Natural killer cell (primary cell): ENCODE results near the gene ARGLU1. TPM values are rescaled to one million over a fixed set of nuclear protein-coding genes. Genes with fewer than 3 reads are reported as not detected.

Experiments
- ATAC-seq, 3 donors: fragments of 150-1000 bp in 2 of 3; fragments of 200-7000 bp in 1 of 3; cut with Tn5 transposase; 1 replicate in 1 of 3; 2 replicates in 2 of 3; pipeline ENCODE4 v1.10.0; 2021; ENCODE audit warnings: mild to moderate bottlenecking in 2 of 3, moderate library complexity in 2 of 3
- DNase-seq, 2 donors: peaks; one replicate each; pipeline versions ENCODE4 v3.0.0 to v3.0.0-alpha.2; 2013 to 2021; ENCODE audit warnings: mixed read lengths in 1 of 2
- H3K27ac ChIP-seq: one replicate; pipeline ENCODE4 v1.5.1; 2013; ENCODE audit warnings: mild to moderate bottlenecking, low read length
- H3K27me3 ChIP-seq: one replicate; pipeline ENCODE4 v1.6.1; 2013; ENCODE audit warnings: low read length; ENCODE audit not compliant: control insufficient read depth, insufficient read depth
- H3K36me3 ChIP-seq: one replicate; pipeline ENCODE4 v1.6.1; 2013; ENCODE audit warnings: low read length; ENCODE audit not compliant: control insufficient read depth, insufficient read depth
- H3K4me1 ChIP-seq: one replicate; pipeline ENCODE4 v1.6.1; 2013; ENCODE audit warnings: low read length; ENCODE audit not compliant: control insufficient read depth, insufficient read depth
- H3K4me3 ChIP-seq: one replicate; pipeline ENCODE4 v1.5.1; 2013; ENCODE audit warnings: low read length
- H3K9me3 ChIP-seq: one replicate; pipeline ENCODE4 v1.6.1; 2013; ENCODE audit warnings: low read length; ENCODE audit not compliant: control insufficient read depth, insufficient read depth
- H3K27ac Mint-ChIP-seq, 2 donors: one replicate each; pipeline ENCODE4 v1.8.0; 2022; ENCODE audit warnings: mild to moderate bottlenecking in 2 of 2, mixed read lengths in 2 of 2, moderate library complexity in 1 of 2
- H3K27me3 Mint-ChIP-seq, 2 donors: one replicate each; pipeline ENCODE4 v1.8.0; 2022; ENCODE audit warnings: low read depth in 2 of 2, mixed read lengths in 2 of 2
- H3K36me3 Mint-ChIP-seq: one replicate; pipeline ENCODE4 v1.8.0; 2022; ENCODE audit warnings: mixed read lengths
- H3K4me1 Mint-ChIP-seq, 2 donors: one replicate each; pipeline ENCODE4 v1.8.0; 2022; ENCODE audit warnings: mixed read lengths in 2 of 2
- H3K4me3 Mint-ChIP-seq: one replicate; pipeline ENCODE4 v1.8.0; 2022; ENCODE audit warnings: mild to moderate bottlenecking, moderate library complexity, mixed read lengths
- H3K9me3 Mint-ChIP-seq, 2 donors: one replicate each; pipeline ENCODE4 v1.8.0; 2022; ENCODE audit warnings: mixed read lengths in 2 of 2
- CTCF ChIP-seq: fragments of 200-600 bp; IDR thresholded peaks from one replicate; pipeline ENCODE4 v1.8.0; 2022; ENCODE audit warnings: antibody characterized with exemption
- WGBS: methylation state at CpG from one replicate; pipeline ENCODE4 v1.1.7; 2013; ENCODE audit warnings: missing lambda C conversion rate; ENCODE audit not compliant: insufficient coverage; 5-methylcytosine and 5-hydroxymethylcytosine counted together
- intact Hi-C: fragments of 100-400 bp; cut with micrococcal nuclease; formaldehyde crosslinking; loops from one replicate; pipeline ENCODE4 v1.14.2; 2022
- total RNA-seq, 4 donors: library from RNA; stranded (reverse); fragments of 120-200 nt in 1 of 4; gene quantifications; one replicate each; pipeline versions ENCODE4 v1.2.3 to v1.2.4, GENCODE V29; 2013 to 2022

The ARGLU1 gene
- 100 to 1,000 TPM; 158 to 179 (median 161) TPM for total RNA-seq
- 210 TPM for total RNA-seq (2013)

- peak within 1 kb of the TSS; percentile 99 for H3K27ac ChIP-seq
- peak; percentile 97 for DNase-seq
- ATAC-seq, result peak; percentile 77 to 95 (median 83)
- TF ChIP-seq CTCF, result no peak
- Mint-ChIP-seq H3K4me3 (peak within 1 kb of the TSS; percentile 97), H3K27ac (peak within 1 kb of the TSS; percentile 96 to 99), H3K4me1 (peaks cover 65 to 67% of the 10 kb centered on the region in 2 donors), H3K36me3 (no peaks in the 10 kb centered on the region), H3K27me3 (no peaks in the 10 kb centered on the region), H3K9me3 (no peaks in the 10 kb centered on the region)
- no peaks in the 10 kb centered on the region for H3K27me3 ChIP-seq
- peaks cover 20% of the 10 kb centered on the region for H3K4me1 ChIP-seq
- WGBS, result under 1% methylated on average over 108 of the region's 108 CpGs
- no peaks in the 10 kb centered on the region for H3K9me3 ChIP-seq
- intact Hi-C loops, result loop anchor here (2.0 to 5.0 kb wide), 2 partner anchors 17 to 1430 kb away; no protein-coding TSS in a partner anchor
- H3K4me3 ChIP-seq, result peak within 1 kb of the TSS; percentile 100
- no peaks in the 10 kb centered on the region for H3K36me3 ChIP-seq
Measured at GRCh38 chr13:106567474-106568298, at the start of gene ARGLU1. TSS of gene ARGLU1 (minus strand) at chr13:106568137. CDS start at chr13:106567919, 218 bp downstream.

GRCh38 chr13:106617561-106617960 is 49.6 kb upstream of the ARGLU1 start:
- H3K27ac Mint-ChIP-seq, result no peak overlapping the region
- H3K9me3 Mint-ChIP-seq, result no peaks in the 10 kb centered on the region
- WGBS, result 91% methylated on average over 3 of the region's 3 CpGs
- no peak for ATAC-seq
- H3K27me3 Mint-ChIP-seq, result peaks cover 8 to 10% of the 10 kb centered on the region in 2 donors
- no peak for TF ChIP-seq CTCF
- no peak overlapping the region for H3K27ac ChIP-seq
- no peak overlapping the region for H3K4me3 Mint-ChIP-seq
- no peaks in the 10 kb centered on the region for H3K9me3 ChIP-seq
- H3K27me3 ChIP-seq, result peaks cover 2% of the 10 kb centered on the region
- no peak overlapping the region for H3K4me3 ChIP-seq
- H3K36me3 ChIP-seq, result no peaks in the 10 kb centered on the region
- no peak for DNase-seq
- H3K4me1 ChIP-seq, result peaks cover 3% of the 10 kb centered on the region
- intact Hi-C loops, result no loop called here
- H3K4me1 Mint-ChIP-seq, result peaks cover 6 to 9% of the 10 kb centered on the region in 2 donors
- H3K36me3 Mint-ChIP-seq, result no peaks in the 10 kb centered on the region

- H3K27ac ChIP-seq, result no peak overlapping the region
- intact Hi-C loops, result no loop called here
- 89% methylated on average over 3 of the region's 3 CpGs for WGBS
- H3K36me3 ChIP-seq, result no peaks in the 10 kb centered on the region
- Mint-ChIP-seq H3K4me3 (no peak overlapping the region), H3K27me3 (peaks cover 10% of the 10 kb centered on the region in 2 donors), H3K4me1 (peaks cover 6 to 9% of the 10 kb centered on the region in 2 donors), H3K9me3 (no peaks in the 10 kb centered on the region), H3K36me3 (no peaks in the 10 kb centered on the region), H3K27ac (no peak overlapping the region)
- no peak overlapping the region for H3K4me3 ChIP-seq
- H3K27me3 ChIP-seq, result peaks cover 2% of the 10 kb centered on the region
- H3K9me3 ChIP-seq, result no peaks in the 10 kb centered on the region
- no peak for TF ChIP-seq CTCF
- ATAC-seq (no peak), DNase-seq (no peak)
- peaks cover 3% of the 10 kb centered on the region for H3K4me1 ChIP-seq
Measured at GRCh38 chr13:106616729-106617128, 48.8 kb upstream of the ARGLU1 start.
